ENCODE data around the gene PTP4A1.

GRCh38 chr6:63561288-63561687, 11.0 kb upstream of the PTP4A1 start:
- TF ChIP-seq CTCF (IDR thresholded peaks at IDR 0.05; ENCODE audit: insufficient read depth, low read length) (no peak), POLR2AphosphoS5 (IDR thresholded peaks at IDR 0.05; ENCODE audit: low read depth) (no peak), GABPA (IDR thresholded peaks at IDR 0.05; ENCODE audit: low read depth) (no peak), REST (IDR thresholded peaks at IDR 0.05; ENCODE audit: insufficient replicate concordance, low read depth) (no peak)
